HAP-1 (cell line): ENCODE results near the gene ITGA5.

Experiments used
- DNase-seq, 2 experiments: peaks; one replicate each; pipeline ENCODE4 v3.0.0-alpha.2; 2016 to 2020; ENCODE audit warnings: low spot score in 2 of 2
- H3K27me3 ChIP-seq: fragments of 250-450 bp; sonication (Bioruptor Pico); 2 replicates; pipeline ENCODE4 v1.5.1; 2020; ENCODE audit warnings: low read depth, mild to moderate bottlenecking, moderate library complexity
- H3K36me3 ChIP-seq: fragments of 250-450 bp; sonication (Bioruptor Pico); replicated peaks from 2 replicates; pipeline ENCODE4 v1.5.1; 2020; ENCODE audit warnings: mild to moderate bottlenecking
- H3K4me1 ChIP-seq: fragments of 250-450 bp; sonication (Bioruptor Pico); 2 replicates; pipeline ENCODE4 v1.5.1; 2020; ENCODE audit warnings: mild to moderate bottlenecking
- H3K4me3 ChIP-seq: fragments of 250-450 bp; sonication (Bioruptor Pico); 2 replicates; pipeline ENCODE4 v1.5.1; 2020; ENCODE audit warnings: mild to moderate bottlenecking, moderate library complexity
- H3K9me3 ChIP-seq: fragments of 250-450 bp; sonication (Bioruptor Pico); 2 replicates; pipeline ENCODE4 v1.5.1; 2020; ENCODE audit warnings: mild to moderate bottlenecking, moderate library complexity
- in situ Hi-C: fragments of 300-500 bp; cut with MboI; formaldehyde crosslinking; loops from 3 replicates; pipeline ENCODE4 v1.14.3; 2020; ENCODE audit warnings: low sequenced_read_pairs, inconsistent platforms, mixed read lengths

Gene ITGA5

GRCh38 chr12:54442099-54442498 lies 23.0 kb upstream of the ITGA5 start:
- no peaks in the 10 kb centered on the region for H3K36me3 ChIP-seq
- H3K27me3 ChIP-seq = no peaks in the 10 kb centered on the region
- H3K4me1 ChIP-seq = peaks cover 7% of the 10 kb centered on the region; the same call in 1 of the 2 replicates
- no peak overlapping the region for H3K4me3 ChIP-seq
- no peaks in the 10 kb centered on the region for H3K9me3 ChIP-seq
- DNase-seq = no peak
- in situ Hi-C loops = loop anchor here (5.0 kb wide), 1 partner anchor 45 kb away; no protein-coding TSS in a partner anchor

GRCh38 chr12:54439521-54440255 lies 20.6 kb upstream of the ITGA5 start:
- Histone ChIP-seq H3K9me3 (no peaks in the 10 kb centered on the region), H3K27me3 (no peaks in the 10 kb centered on the region), H3K4me1 (0 out of 2 replicates have a peak, but pooled peaks cover 7% of the 10 kb centered on the region), H3K36me3 (no peaks in the 10 kb centered on the region), H3K4me3 (no peak overlapping the region)
- in situ Hi-C loops = loop anchor here (5.0 kb wide), 1 partner anchor 42 kb away; no protein-coding TSS in a partner anchor
- peak in 1 of 2 experiments; percentile 80 for DNase-seq

GRCh38 chr12:54439096-54439495 lies 20.0 kb upstream of the ITGA5 start:
- in situ Hi-C loops = no loop called here
- Histone ChIP-seq H3K36me3 (no peaks in the 10 kb centered on the region), H3K9me3 (no peaks in the 10 kb centered on the region), H3K4me1 (0 out of 2 replicates have a peak, but pooled peaks cover 7% of the 10 kb centered on the region), H3K27me3 (no peaks in the 10 kb centered on the region), H3K4me3 (no peak overlapping the region)
- no peak for DNase-seq

GRCh38 chr12:54438517-54438916 lies 19.5 kb upstream of the ITGA5 start:
- H3K4me3 ChIP-seq = no peak overlapping the region
- in situ Hi-C loops = no loop called here
- H3K36me3 ChIP-seq = no peaks in the 10 kb centered on the region
- no peak for DNase-seq
- H3K4me1 ChIP-seq = 0 out of 2 replicates have a peak, but pooled peaks cover 7% of the 10 kb centered on the region
- H3K9me3 ChIP-seq = no peaks in the 10 kb centered on the region
- H3K27me3 ChIP-seq = no peaks in the 10 kb centered on the region

GRCh38 chr12:54437697-54438096 lies 18.6 kb upstream of the ITGA5 start:
- Histone ChIP-seq H3K27me3 (no peaks in the 10 kb centered on the region), H3K9me3 (no peaks in the 10 kb centered on the region), H3K4me1 (0 out of 2 replicates have a peak, but pooled peaks cover 7% of the 10 kb centered on the region), H3K36me3 (no peaks in the 10 kb centered on the region), H3K4me3 (no peak overlapping the region)
- in situ Hi-C loops = no loop called here
- DNase-seq = no peak

- H3K4me1 ChIP-seq = peaks cover 6% of the 10 kb centered on the region
- H3K4me3 ChIP-seq = no peak overlapping the region
- no peaks in the 10 kb centered on the region for H3K9me3 ChIP-seq
- DNase-seq = no peak
- in situ Hi-C loops = no loop called here
- H3K27me3 ChIP-seq = 0 out of 2 replicates have a peak, but pooled peaks cover 2% of the 10 kb centered on the region
- no peaks in the 10 kb centered on the region for H3K36me3 ChIP-seq
Measured at GRCh38 chr12:54437243-54437642, 18.2 kb upstream of the ITGA5 start.

- H3K4me3 ChIP-seq = no peak overlapping the region
- H3K4me1 ChIP-seq = peaks cover 6% of the 10 kb centered on the region
- peaks cover 18% of the 10 kb centered on the region for H3K27me3 ChIP-seq
- H3K36me3 ChIP-seq = no peaks in the 10 kb centered on the region
- H3K9me3 ChIP-seq = no peaks in the 10 kb centered on the region
- no peak for DNase-seq
- in situ Hi-C loops = no loop called here
Measured at GRCh38 chr12:54432815-54433164, 13.7 kb upstream of the ITGA5 start.

GRCh38 chr12:54431911-54432814 lies 13.1 kb upstream of the ITGA5 start:
- Histone ChIP-seq H3K4me3 (no peak overlapping the region), H3K4me1 (peaks cover 6% of the 10 kb centered on the region), H3K9me3 (no peaks in the 10 kb centered on the region), H3K36me3 (no peaks in the 10 kb centered on the region), H3K27me3 (peaks cover 24% of the 10 kb centered on the region)
- in situ Hi-C loops = no loop called here
- peak in 1 of 2 experiments; percentile 45 for DNase-seq

GRCh38 chr12:54430471-54431069 lies 11.5 kb upstream of the ITGA5 start:
- Histone ChIP-seq H3K9me3 (no peaks in the 10 kb centered on the region), H3K36me3 (no peaks in the 10 kb centered on the region), H3K4me3 (no peak overlapping the region), H3K27me3 (peaks cover 39% of the 10 kb centered on the region), H3K4me1 (peaks cover 6% of the 10 kb centered on the region)
- in situ Hi-C loops = no loop called here
- no peak for DNase-seq

GRCh38 chr12:54429014-54429471 lies 10.0 kb upstream of the ITGA5 start:
- H3K36me3 ChIP-seq = no peaks in the 10 kb centered on the region
- no peaks in the 10 kb centered on the region for H3K9me3 ChIP-seq
- H3K4me3 ChIP-seq = no peak overlapping the region
- DNase-seq = no peak
- peaks cover 54% of the 10 kb centered on the region for H3K27me3 ChIP-seq
- peaks cover 6% of the 10 kb centered on the region for H3K4me1 ChIP-seq
- in situ Hi-C loops = no loop called here

GRCh38 chr12:54428050-54429013 lies 9.3 kb upstream of the ITGA5 start:
- peaks cover 62% of the 10 kb centered on the region for H3K27me3 ChIP-seq
- H3K4me1 ChIP-seq = peaks cover 6% of the 10 kb centered on the region
- no peak for DNase-seq
- in situ Hi-C loops = no loop called here
- no peaks in the 10 kb centered on the region for H3K36me3 ChIP-seq
- H3K4me3 ChIP-seq = no peak overlapping the region
- no peaks in the 10 kb centered on the region for H3K9me3 ChIP-seq

GRCh38 chr12:54427106-54427505 lies 8.0 kb upstream of the ITGA5 start:
- H3K27me3 ChIP-seq = peaks cover 60% of the 10 kb centered on the region
- in situ Hi-C loops = no loop called here
- peaks cover 3% of the 10 kb centered on the region for H3K4me1 ChIP-seq
- no peaks in the 10 kb centered on the region for H3K36me3 ChIP-seq
- H3K4me3 ChIP-seq = no peak overlapping the region
- no peaks in the 10 kb centered on the region for H3K9me3 ChIP-seq
- no peak for DNase-seq

GRCh38 chr12:54426690-54427089 lies 7.6 kb upstream of the ITGA5 start:
- Histone ChIP-seq H3K4me1 (peaks cover under 1% of the 10 kb centered on the region; the same call in 1 of the 2 replicates), H3K36me3 (no peaks in the 10 kb centered on the region), H3K9me3 (no peaks in the 10 kb centered on the region), H3K4me3 (no peak overlapping the region), H3K27me3 (peaks cover 56% of the 10 kb centered on the region)
- in situ Hi-C loops = no loop called here
- DNase-seq = no peak
